ENCODE measurements around the gene CLCN6.

CLCN6 gene

DNA sequence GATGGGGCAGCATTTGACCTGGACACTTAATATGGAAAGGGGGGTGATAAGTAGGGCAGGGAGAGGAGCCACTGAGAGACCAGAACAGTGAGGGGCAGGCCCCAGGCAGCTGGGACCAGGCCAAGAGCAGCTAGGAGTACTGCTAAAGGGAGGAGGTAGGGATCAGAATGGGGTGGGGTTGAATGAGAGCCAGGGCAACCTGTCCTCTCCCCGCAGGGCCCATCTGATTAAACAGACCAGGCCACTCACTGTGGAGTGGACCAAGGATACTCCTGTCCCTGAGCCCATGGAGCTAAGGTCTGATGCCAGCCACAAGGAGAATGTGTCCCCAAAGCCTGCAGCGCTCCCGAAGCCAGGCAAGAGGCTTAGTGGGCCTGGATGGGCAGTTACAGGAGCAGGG lies 41.9 kb upstream of the CLCN6 start:
- ChIA-PET POLR2A (no interaction called here), CTCF (no interaction called here)
- TF ChIP-seq CTCF (IDR thresholded peaks at IDR 0.05; ENCODE audit: control extremely low read depth, extremely low read depth, low read depth, missing control alignments), result no peak
- no peak for DNase-seq (ENCODE audit: extremely low spot score)

DNA sequence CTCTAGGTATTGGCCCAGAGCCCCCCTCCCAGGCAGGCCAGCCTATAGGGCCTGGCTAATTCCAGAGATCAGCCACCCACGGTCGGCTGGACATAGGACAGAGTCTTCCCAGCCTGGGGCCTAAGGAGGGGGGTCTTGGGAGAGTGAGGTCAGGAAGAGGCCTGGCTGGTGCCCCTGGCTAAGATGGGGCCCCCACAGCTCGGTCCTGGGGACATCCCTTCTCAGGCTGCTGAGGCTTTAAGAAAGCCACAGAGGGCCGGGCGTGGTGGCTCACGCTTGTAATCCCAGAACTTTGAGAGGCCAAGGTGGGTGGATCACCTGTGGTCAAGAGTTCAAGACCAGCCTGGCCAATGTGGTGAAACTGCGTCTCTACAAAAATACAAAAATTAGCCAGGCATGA lies 41.5 kb upstream of the CLCN6 start:
- no peak for DNase-seq (ENCODE audit: extremely low spot score)
- CTCF ChIA-PET, result interaction anchor here (1.4 kb wide), 1 partner anchor 21 kb away, joined by 6 read pairs; no protein-coding TSS in a partner anchor
- POLR2A ChIA-PET, result no interaction called here
- no peak for TF ChIP-seq CTCF (IDR thresholded peaks at IDR 0.05; ENCODE audit: control extremely low read depth, extremely low read depth, low read depth, missing control alignments)

- no peak for DNase-seq (ENCODE audit: extremely low spot score)
- CTCF ChIA-PET, result interaction anchor here (1.4 kb wide), 1 partner anchor 19 kb away, joined by 6 read pairs; no protein-coding TSS in a partner anchor
- TF ChIP-seq CTCF (IDR thresholded peaks at IDR 0.05; ENCODE audit: control extremely low read depth, extremely low read depth, low read depth, missing control alignments), result no peak
- POLR2A ChIA-PET, result interaction anchor here (0.8 kb wide), 1 partner anchor 729 kb away, joined by 4 read pairs; no protein-coding TSS in a partner anchor
Observed at GRCh38 chr1:11765661-11766428, 40.1 kb upstream of the CLCN6 start.

- no peak for DNase-seq (ENCODE audit: extremely low spot score)
- TF ChIP-seq CTCF (IDR thresholded peaks at IDR 0.05; ENCODE audit: control extremely low read depth, extremely low read depth, low read depth, missing control alignments), result no peak
- CTCF ChIA-PET, result no interaction called here
- POLR2A ChIA-PET, result no interaction called here
Observed at GRCh38 chr1:11766429-11766776, 39.6 kb upstream of the CLCN6 start.

DNA sequence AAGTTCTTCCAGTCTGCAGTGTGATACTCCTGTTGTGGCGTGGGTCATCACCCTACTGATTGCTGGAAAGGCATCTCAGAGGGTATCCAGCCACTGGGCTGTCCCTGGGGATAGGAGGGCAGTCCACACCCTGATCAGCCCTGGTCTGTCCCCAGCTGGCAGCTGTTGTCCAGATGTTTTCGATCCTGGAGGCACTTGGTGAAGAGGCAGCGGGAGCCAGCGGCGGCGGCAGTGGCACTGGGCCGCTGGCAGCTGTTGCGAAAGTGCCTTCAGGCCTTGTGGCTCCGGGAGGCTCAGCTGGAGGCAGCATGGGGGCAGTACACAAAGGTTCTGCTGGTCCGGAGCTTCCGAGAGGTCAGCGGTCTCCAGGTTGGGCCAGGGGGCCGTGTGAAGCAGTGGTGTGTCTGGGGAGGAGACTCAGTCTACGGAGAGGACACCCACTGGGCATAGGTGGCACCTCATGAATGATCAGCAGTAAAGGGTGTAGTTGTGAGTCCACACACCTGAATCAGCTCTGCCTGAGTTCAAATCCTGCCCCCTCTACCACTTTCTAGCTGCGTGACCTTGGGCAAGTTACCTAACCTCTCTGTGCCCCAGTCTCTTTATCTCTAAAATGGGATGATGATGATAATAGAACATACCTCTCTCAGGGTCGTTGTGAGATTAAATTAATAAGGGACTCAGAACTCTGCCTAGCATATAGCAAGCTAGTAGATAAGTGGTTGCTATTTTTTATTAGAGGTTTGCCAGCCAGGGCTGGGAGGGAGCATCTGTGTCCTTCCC lies 37.9 kb upstream of the CLCN6 start:
- DNase-seq (ENCODE audit: extremely low spot score), result no peak
- CTCF ChIA-PET, result no interaction called here
- POLR2A ChIA-PET, result no interaction called here
- TF ChIP-seq CTCF (IDR thresholded peaks at IDR 0.05; ENCODE audit: control extremely low read depth, extremely low read depth, low read depth, missing control alignments), result no peak

GRCh38 chr1:11768821-11769220 lies 37.2 kb upstream of the CLCN6 start:
- CTCF ChIA-PET, result no interaction called here
- POLR2A ChIA-PET, result interaction anchor here (0.7 kb wide), 1 partner anchor 199 kb away, joined by 4 read pairs; no protein-coding TSS in a partner anchor
- DNase-seq (ENCODE audit: extremely low spot score), result no peak
- TF ChIP-seq CTCF (IDR thresholded peaks at IDR 0.05; ENCODE audit: control extremely low read depth, extremely low read depth, low read depth, missing control alignments), result no peak
